ENCODE results near the gene SLC16A3. TPM values are rescaled to one million over a fixed set of nuclear protein-coding genes. Genes with fewer than 3 reads are reported as not detected.
A peak's percentile ranks its signal among the peaks of the same experiment; 100 is the strongest.

Gene SLC16A3
- total and polyA plus RNA-seq, 9 of the 15 experiments (the other 6 are each of a cell fraction or from before 2014, with no cell fraction given), result 0.11 to 5.4 (median 1.2) TPM; not detected in 2

- 0 out of 2 replicates have a peak, but pooled peaks have one; percentile 25 for TF ChIP-seq MYC (IDR thresholded peaks at IDR 0.05; ENCODE audit: low read depth, low read length)
- TF ChIP-seq MYC (CRISPR knock-in tag; IDR thresholded peaks at IDR 0.05; ENCODE audit: borderline replicate concordance, low read depth), result no peak
- peak; percentile 7; the same call in 1 of the 2 replicates for TF ChIP-seq GABPB1 (CRISPR knock-in tag; IDR thresholded peaks at IDR 0.05)
- TF ChIP-seq KLF10 (CRISPR knock-in tag; IDR thresholded peaks at IDR 0.05), result no peak
- peak; percentile 81 for TF ChIP-seq HNRNPLL (IDR thresholded peaks at IDR 0.05; ENCODE audit: low read depth, low read length, poor library complexity, severe bottlenecking)
- 0 out of 2 replicates have a peak, but pooled peaks have one; percentile 38 for TF ChIP-seq ZNF584 (CRISPR knock-in tag; IDR thresholded peaks at IDR 0.05; ENCODE audit: low read depth)
- TF ChIP-seq NFE2 (IDR thresholded peaks at IDR 0.05; ENCODE audit: low read depth), result peak; percentile 17; the same call in 1 of the 2 replicates
- no peak for TF ChIP-seq THRA (IDR thresholded peaks at IDR 0.05)
- TF ChIP-seq NRF1 (conservative IDR thresholded peaks at IDR 0.05 in 1 of 2, IDR thresholded peaks at IDR 0.05 in 1 of 2), result peak; percentile 73 to 78
- TF ChIP-seq, protein P1, sequence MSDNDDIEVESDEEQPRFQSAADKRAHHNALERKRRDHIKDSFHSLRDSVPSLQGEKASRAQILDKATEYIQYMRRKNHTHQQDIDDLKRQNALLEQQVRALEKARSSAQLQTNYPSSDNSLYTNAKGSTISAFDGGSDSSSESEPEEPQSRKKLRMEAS (CRISPR knock-in tag; IDR thresholded peaks at IDR 0.05), result no peak; the same call in none of the 2 replicates
- peak; percentile 12 for TF ChIP-seq CXXC5 (CRISPR knock-in tag; IDR thresholded peaks at IDR 0.05)
Measured at GRCh38 chr17:82200135-82200534, 28.7 kb upstream of the SLC16A3 start (continued).
